GM12801 (cell line): Measurements from ENCODE around the gene OR2W3.

Source experiments
- CTCF ChIP-seq: IDR thresholded peaks from one replicate; pipeline ENCODE4 v1.5.1; 2011; ENCODE audit warnings: control low read depth; ENCODE audit not compliant: insufficient read length; ENCODE audit errors: extremely low read depth

OR2W3 gene

GRCh38 chr1:247904122-247904521, 8.7 kb downstream of the OR2W3 start:
- TF ChIP-seq CTCF: no peak

- TF ChIP-seq CTCF: no peak
These were observed 9.8 kb downstream of the OR2W3 start for GRCh38 chr1:247905181-247905580.

GRCh38 chr1:247905910-247906503, 10.6 kb downstream of the OR2W3 start:
- no peak for TF ChIP-seq CTCF

GRCh38 chr1:247906504-247907047, 11.2 kb downstream of the OR2W3 start:
- TF ChIP-seq CTCF: no peak

GRCh38 chr1:247908766-247909165, 13.4 kb downstream of the OR2W3 start:
- TF ChIP-seq CTCF: no peak

GRCh38 chr1:247913786-247914185, 18.4 kb downstream of the OR2W3 start:
- no peak for TF ChIP-seq CTCF

GRCh38 chr1:247914941-247915662, 19.7 kb downstream of the OR2W3 start:
- TF ChIP-seq CTCF: no peak
